Mucosa of descending colon (tissue), 3 donors: ENCODE measurements around the gene NUAK1. TPM values are rescaled to one million over a fixed set of nuclear protein-coding genes. Genes with fewer than 3 reads are reported as not detected.

Experiments
- ATAC-seq: fragments of 200-7000 bp; cut with Tn5 transposase; one replicate; pipeline ENCODE4 v1.9.1; 2020; ENCODE audit warnings: mild to moderate bottlenecking, moderate library complexity
- DNase-seq, 3 donors: peaks; one replicate each; pipeline ENCODE4 v3.0.0-alpha.2; 2020
- H3K36me3 ChIP-seq: fragments of 200-600 bp; one replicate; pipeline ENCODE4 v1.8.0; 2021; ENCODE audit warnings: low read depth, mild to moderate bottlenecking
- H3K4me1 ChIP-seq: fragments of 200-600 bp; one replicate; pipeline ENCODE4 v1.8.0; 2021; ENCODE audit warnings: low read depth, mild to moderate bottlenecking
- H3K4me3 ChIP-seq: fragments of 200-600 bp; one replicate; pipeline ENCODE4 v1.8.0; 2021; ENCODE audit warnings: mild to moderate bottlenecking
- H3K9me3 ChIP-seq: fragments of 200-600 bp; one replicate; pipeline ENCODE4 v1.8.0; 2021; ENCODE audit warnings: mild to moderate bottlenecking
- intact Hi-C, 2 donors: fragments of 100-400 bp; cut with DNase I in 1 of 2; cut with micrococcal nuclease in 1 of 2; formaldehyde crosslinking; loops; one replicate each; pipeline versions ENCODE4 v1.11.0 to v1.11.1; 2022; cut with DNase I, micrococcal nuclease
- total RNA-seq, 3 donors: library from RNA; stranded (reverse); fragmentation: NEBNext Ultra II Directional in 2 of 3; extraction: Animal tissue kit (Norgen Biotek cat#: 25700) in 2 of 3; gene quantifications; one replicate each; pipeline versions ENCODE4 v1.2.1 to v1.2.4, GENCODE V29; 2021 to 2023
- TF ChIP-seq, protein P1 (sequence below): fragments of 200-600 bp; IDR thresholded peaks from one replicate; pipeline ENCODE4 v1.8.0; 2022; ENCODE audit warnings: antibody characterized with exemption, mild to moderate bottlenecking
- donor health status: DM: no; HTN: no; CAD: no; lungs with moderate emphysema.
- donor health status: DM: no; HTN: no; CAD: no.
- donor health status: DM: no; HTN: yes; CAD: no.

The NUAK1 gene
- total RNA-seq, 3 donors from 2014 or later, result 4.9 to 6.8 (median 5.4) TPM

DNA sequence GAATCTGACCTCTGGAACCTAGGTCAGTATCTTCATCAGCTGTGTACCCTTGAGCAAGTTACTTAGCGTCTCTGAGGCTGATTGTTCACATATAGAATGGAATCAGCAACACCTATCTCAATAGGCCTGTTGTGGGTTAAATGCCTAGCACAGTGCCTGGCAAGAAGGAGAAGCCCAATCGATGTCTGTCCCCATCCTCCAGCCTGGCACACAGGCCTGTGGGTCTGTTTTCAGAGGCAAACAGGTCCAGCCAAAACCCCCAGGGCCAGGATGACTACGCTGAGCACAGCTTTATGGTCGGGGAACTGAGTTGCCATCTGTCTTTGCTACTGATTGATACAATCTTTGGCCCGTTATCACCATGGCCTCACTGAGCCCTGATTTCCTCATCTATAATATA, 89.2 kb downstream of the NUAK1 start:
- no peak for ATAC-seq
- H3K4me3 ChIP-seq, result no peak overlapping the region
- no peaks in the 10 kb centered on the region for H3K9me3 ChIP-seq
- H3K36me3 ChIP-seq, result no peaks in the 10 kb centered on the region
- no peak for DNase-seq
- intact Hi-C loops, result no loop called here
- TF ChIP-seq, protein P1, sequence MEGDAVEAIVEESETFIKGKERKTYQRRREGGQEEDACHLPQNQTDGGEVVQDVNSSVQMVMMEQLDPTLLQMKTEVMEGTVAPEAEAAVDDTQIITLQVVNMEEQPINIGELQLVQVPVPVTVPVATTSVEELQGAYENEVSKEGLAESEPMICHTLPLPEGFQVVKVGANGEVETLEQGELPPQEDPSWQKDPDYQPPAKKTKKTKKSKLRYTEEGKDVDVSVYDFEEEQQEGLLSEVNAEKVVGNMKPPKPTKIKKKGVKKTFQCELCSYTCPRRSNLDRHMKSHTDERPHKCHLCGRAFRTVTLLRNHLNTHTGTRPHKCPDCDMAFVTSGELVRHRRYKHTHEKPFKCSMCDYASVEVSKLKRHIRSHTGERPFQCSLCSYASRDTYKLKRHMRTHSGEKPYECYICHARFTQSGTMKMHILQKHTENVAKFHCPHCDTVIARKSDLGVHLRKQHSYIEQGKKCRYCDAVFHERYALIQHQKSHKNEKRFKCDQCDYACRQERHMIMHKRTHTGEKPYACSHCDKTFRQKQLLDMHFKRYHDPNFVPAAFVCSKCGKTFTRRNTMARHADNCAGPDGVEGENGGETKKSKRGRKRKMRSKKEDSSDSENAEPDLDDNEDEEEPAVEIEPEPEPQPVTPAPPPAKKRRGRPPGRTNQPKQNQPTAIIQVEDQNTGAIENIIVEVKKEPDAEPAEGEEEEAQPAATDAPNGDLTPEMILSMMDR, result no peak
- no peaks in the 10 kb centered on the region for H3K4me1 ChIP-seq

DNA sequence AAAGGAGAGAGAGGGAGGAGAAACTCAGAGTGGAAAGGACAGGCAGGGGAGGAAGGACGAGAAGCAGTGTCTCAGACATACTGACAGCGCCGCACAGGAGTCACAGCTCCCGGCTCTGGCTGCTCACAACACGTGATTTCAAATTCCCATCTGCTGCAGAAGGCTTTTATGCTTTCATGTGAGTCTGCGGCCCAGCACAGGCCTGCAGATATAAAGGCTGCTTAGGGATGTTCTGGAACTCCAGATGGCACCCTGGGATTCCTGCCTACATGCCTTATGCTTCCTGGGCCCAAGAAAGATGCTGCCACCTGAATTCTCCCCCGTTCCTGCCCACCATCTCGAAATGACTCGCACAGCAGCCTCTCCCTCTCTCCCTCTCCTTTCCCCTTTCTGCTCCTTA, 89.6 kb downstream of the NUAK1 start:
- intact Hi-C loops, result no loop called here
- no peak for ATAC-seq
- Histone ChIP-seq H3K4me1 (no peaks in the 10 kb centered on the region), H3K36me3 (no peaks in the 10 kb centered on the region), H3K9me3 (no peaks in the 10 kb centered on the region), H3K4me3 (no peak overlapping the region)
- no peak for DNase-seq
- TF ChIP-seq, protein P1, result no peak

DNA sequence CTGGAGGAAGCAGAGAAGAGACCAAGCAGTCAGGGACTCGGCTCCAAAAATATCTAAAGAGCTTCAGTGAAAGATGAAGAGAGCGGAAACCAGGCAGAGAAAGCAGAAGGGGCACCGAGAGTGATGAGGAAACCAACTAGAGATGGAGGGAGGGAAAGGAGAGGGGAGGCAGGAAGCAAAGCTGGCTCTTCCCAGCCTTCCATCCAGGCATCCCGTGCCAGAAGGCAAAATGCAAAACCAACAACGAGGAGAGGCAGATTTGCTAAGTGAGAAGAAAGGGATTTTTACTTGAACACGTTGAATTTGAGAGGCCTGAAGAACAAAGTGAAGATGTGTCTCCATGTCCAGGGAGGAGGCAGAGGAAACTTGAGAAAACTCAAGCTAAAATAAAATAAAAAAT, 90.1 kb downstream of the NUAK1 start:
- DNase-seq, result no peak
- no peaks in the 10 kb centered on the region for H3K36me3 ChIP-seq
- no peaks in the 10 kb centered on the region for H3K9me3 ChIP-seq
- H3K4me1 ChIP-seq, result no peaks in the 10 kb centered on the region
- H3K4me3 ChIP-seq, result no peak overlapping the region
- intact Hi-C loops, result no loop called here
- TF ChIP-seq, protein P1, result no peak
- ATAC-seq, result no peak

DNA sequence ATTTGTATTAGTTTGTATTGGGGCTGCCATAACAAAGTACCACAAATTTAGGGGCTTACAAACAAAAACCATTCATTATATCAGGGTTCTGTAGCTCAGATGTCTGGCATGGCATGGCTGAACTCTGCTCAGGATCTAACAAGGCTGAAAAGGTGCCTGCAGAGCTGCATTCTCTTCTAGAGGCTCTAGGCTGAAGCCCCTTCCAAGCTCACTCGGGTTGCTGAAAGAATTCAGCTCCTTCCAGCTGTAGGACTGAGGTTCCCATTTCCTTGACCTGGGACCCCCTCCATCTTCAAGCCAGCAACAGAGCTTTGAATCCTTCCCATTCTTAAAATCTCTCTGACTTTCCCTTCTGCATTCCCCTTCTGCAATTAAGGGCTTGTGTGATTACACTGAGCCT, 90.7 kb downstream of the NUAK1 start:
- Histone ChIP-seq H3K36me3 (no peaks in the 10 kb centered on the region), H3K9me3 (no peaks in the 10 kb centered on the region), H3K4me1 (no peaks in the 10 kb centered on the region), H3K4me3 (no peak overlapping the region)
- TF ChIP-seq, protein P1, result no peak
- DNase-seq (no peak), ATAC-seq (no peak)
- intact Hi-C loops, result no loop called here

DNA sequence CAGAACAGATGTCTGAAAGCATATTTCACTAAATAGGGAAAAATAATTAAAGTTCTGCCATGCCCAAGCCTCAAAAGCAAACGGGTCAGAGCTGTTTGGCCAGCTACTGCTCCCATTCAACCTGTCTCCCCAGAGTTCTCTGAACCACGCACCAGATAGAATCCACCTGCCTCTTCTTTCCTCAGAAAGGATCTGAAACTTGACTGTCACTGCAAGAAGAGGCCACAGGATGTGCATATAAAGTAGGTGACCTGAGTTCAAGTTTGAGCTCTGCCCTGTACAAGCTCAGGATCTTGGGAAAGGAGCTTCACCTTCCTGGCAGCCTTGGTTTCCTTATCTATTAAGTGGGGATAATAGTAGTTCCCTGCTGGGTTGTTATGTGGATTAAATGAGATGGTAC, 91.8 kb downstream of the NUAK1 start:
- H3K4me1 ChIP-seq, result no peaks in the 10 kb centered on the region
- no peaks in the 10 kb centered on the region for H3K9me3 ChIP-seq
- H3K4me3 ChIP-seq, result no peak overlapping the region
- no peaks in the 10 kb centered on the region for H3K36me3 ChIP-seq
- no peak for ATAC-seq
- intact Hi-C loops, result no loop called here
- DNase-seq, result no peak
- TF ChIP-seq, protein P1, result no peak

DNA sequence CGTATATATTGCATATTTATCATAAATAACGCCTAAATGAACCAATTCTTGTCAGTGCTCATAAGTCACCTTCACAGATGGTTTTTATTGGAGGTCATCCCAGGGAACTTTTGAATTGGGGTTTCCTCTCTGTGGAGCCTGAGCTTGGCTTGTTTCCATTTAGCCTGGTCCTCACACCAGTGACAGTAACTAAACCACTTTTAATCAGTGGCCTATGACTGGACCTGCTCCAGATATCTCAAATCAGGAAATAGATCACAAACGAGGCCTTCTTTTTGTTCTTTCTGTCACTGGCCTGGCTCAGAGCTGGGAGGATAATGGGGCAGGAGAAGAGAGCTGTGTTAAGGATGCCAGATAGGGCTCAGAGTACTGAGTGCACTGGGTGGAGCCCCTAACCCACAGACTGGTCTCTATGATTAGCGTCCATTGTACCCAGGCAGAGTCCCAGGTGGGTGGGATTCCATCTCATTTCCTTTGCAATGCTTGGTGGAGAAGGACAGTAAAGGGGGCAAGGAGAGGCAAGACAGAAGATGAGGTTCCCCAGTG, 92.4 kb downstream of the NUAK1 start:
- no peak for DNase-seq
- no peaks in the 10 kb centered on the region for H3K36me3 ChIP-seq
- intact Hi-C loops, result no loop called here
- TF ChIP-seq, protein P1, result no peak
- H3K4me3 ChIP-seq, result no peak overlapping the region
- no peaks in the 10 kb centered on the region for H3K4me1 ChIP-seq
- ATAC-seq, result no peak
- no peaks in the 10 kb centered on the region for H3K9me3 ChIP-seq
